GM10266 (cell line): Measurements from ENCODE around the gene ZSWIM6.

Source experiments
- DNase-seq: peaks from one replicate; pipeline ENCODE4 v3.0.0; 2012; ENCODE audit errors: extremely low spot score
- TF ChIP-seq, protein P1 (sequence below): IDR thresholded peaks from 2 replicates; pipeline ENCODE4 v1.5.1; 2012; ENCODE audit warnings: mild to moderate bottlenecking, low read depth; ENCODE audit not compliant: control insufficient read depth, insufficient read depth; ENCODE audit errors: missing control alignments

The ZSWIM6 gene

DNA sequence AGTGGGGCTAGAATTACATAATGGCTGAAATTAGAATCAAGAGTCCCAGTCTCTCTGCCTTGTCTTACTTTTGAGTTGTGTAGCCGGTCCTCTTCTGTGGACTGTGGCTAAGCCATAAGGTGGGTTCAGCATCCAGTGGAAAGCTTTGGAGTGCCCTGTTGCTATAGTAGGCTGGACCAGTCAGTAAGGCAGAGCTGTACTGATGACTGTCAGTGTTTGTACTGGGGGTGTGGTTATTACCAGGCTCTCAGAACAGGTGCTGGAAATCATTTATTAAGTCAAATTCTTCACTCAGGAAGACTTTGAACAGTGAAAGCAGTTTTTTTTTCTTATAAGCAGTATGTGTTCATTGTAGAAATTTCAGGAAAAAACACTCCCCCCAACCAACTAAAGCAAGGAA, 129.4 kb downstream of the ZSWIM6 start:
- no peak for DNase-seq
- TF ChIP-seq, protein P1, sequence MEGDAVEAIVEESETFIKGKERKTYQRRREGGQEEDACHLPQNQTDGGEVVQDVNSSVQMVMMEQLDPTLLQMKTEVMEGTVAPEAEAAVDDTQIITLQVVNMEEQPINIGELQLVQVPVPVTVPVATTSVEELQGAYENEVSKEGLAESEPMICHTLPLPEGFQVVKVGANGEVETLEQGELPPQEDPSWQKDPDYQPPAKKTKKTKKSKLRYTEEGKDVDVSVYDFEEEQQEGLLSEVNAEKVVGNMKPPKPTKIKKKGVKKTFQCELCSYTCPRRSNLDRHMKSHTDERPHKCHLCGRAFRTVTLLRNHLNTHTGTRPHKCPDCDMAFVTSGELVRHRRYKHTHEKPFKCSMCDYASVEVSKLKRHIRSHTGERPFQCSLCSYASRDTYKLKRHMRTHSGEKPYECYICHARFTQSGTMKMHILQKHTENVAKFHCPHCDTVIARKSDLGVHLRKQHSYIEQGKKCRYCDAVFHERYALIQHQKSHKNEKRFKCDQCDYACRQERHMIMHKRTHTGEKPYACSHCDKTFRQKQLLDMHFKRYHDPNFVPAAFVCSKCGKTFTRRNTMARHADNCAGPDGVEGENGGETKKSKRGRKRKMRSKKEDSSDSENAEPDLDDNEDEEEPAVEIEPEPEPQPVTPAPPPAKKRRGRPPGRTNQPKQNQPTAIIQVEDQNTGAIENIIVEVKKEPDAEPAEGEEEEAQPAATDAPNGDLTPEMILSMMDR = no peak

DNA sequence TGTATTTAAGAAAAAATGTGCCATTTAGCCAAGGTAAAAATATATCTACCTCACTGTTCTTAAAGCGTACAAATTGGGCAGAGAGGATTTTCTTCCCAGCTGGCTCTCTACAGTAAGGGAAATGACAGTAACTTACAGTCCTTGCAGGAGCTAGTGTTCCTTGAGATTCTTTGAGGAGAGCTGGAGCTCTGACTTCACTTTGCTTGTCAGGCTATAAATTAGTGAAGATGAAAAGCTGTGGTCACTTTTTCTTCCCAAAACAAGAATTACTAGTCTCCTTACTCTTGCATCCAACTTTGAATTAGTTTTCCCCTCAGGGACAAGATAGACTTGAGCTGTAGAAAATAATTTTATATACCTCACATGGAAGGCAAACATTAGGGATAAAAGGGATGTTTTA, 129.9 kb downstream of the ZSWIM6 start:
- DNase-seq = no peak
- TF ChIP-seq, protein P1 = no peak

DNA sequence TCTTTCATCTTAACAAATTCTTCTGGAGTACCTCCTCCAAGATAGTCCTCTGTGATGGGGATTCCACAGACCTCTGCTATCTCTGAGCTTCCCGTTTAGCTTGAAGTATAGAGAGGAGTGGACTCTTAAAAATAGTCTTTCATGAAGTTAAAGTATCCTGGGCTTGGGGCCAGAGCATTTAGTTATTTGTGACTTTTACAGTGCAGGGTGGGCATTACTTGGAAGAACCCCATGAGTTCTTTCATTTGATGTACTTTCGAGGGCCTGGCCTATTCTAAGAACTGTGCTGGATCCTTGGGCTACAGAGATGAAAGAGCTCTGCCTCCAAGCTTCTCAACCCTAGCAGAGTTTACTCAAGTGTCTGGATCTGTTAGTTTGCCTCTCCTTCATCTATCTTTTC, 131.5 kb downstream of the ZSWIM6 start:
- TF ChIP-seq, protein P1 = no peak
- no peak for DNase-seq

DNA sequence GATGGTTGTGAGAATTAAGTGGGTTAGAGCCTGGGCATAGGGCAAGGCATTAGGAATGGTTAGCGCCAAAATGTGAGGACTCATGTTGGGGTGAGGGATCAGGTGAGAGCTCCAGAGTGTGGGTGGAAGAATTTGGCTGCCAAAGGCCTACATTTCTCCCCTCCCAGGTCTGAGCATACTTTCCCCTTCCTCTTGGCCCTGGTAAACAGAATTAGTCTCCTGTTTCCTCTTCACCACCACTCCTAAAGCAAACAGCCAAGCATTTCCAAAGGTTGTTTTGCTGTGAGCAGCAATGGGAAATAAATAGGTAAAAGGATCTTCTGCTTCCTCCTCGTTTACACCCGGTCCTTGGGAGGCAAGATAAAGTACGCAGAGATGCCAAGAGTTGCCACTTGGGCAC, 132.5 kb downstream of the ZSWIM6 start:
- TF ChIP-seq, protein P1 = no peak
- DNase-seq = no peak

DNA sequence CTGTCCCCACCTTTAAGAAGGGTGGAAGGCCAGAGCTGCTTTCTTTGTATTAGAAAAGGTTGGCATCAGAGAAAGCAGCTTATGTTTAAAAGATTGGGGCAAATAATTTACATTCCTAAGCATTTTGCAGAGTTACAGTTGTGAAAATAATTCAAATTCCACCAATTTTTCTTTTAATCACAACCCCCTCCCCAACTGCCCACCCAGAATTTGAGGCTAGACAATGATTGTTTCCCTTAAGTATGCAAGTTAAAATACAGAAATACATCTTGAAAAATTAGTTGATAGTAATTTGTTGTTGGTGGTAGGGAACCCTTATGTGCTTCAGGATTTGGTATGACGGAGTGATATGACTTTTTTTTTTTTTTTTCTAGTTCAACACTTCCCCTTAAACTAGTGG, 133.0 kb downstream of the ZSWIM6 start:
- TF ChIP-seq, protein P1 = no peak
- no peak for DNase-seq

DNA sequence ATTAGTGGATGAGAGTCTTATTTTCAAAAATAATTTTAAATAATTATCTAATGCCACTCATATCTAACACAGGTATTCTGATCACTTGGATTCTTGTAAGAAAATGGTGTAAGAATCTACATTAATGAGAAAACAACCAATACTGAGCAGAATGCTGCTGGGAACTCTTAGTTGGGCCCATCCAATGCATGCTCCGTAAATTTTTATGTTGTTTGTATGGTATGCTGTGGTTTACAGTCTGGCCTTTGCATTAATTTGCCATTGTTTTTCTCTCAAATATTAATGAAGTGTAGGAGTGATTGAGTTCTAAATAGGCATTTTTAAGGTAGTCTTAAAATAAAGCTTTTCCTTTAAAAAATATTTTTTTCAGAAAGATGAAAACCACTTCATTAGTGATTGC, 133.4 kb downstream of the ZSWIM6 start:
- TF ChIP-seq, protein P1 = no peak
- DNase-seq = no peak

DNA sequence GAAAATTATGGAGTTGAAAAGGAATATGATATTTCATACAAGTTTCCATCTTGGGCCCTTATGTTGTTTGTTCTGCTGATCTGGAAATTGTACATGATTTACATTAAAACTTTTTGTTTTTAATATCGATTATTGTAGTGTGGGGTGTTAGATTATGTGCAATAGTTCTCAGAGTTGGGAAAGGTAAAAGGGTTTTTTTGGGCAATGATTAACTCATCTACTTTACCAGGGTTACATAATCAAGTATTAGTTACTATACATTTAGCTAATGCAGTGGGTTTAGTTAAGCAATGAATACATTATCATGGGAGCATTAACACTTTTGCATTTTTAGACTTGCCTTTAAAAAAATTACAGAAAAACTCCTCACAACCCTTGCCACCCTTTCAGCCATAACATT, 134.0 kb downstream of the ZSWIM6 start:
- TF ChIP-seq, protein P1 = no peak
- no peak for DNase-seq
